Adrenal gland (tissue), 12 donors: ENCODE measurements around the gene APH1B. TPM values are rescaled to one million over a fixed set of nuclear protein-coding genes. Genes with fewer than 3 reads are reported as not detected.

Experiments used
- DNase-seq, 7 donors: peaks; one replicate each; pipeline ENCODE4 v3.0.0-alpha.2; 2019 to 2020
- H3K27ac ChIP-seq, 5 donors: fragments of 200-600 bp; sonication (generic) in 4 of 5; 1 replicate in 3 of 5; 2 replicates in 2 of 5; pipeline versions ENCODE4 v1.5.1 to v1.8.0; 2016 to 2020; ENCODE audit warnings: mild to moderate bottlenecking in 1 of 5
- H3K27me3 ChIP-seq: fragments of 200-600 bp; 2 replicates; pipeline ENCODE4 v1.8.0; 2021
- H3K36me3 ChIP-seq, 2 donors: fragments of 200-600 bp; replicated peaks in 1 of 2; 1 replicate in 1 of 2; 2 replicates in 1 of 2; pipeline versions ENCODE4 v1.5.1 to v1.8.0; 2018 to 2022
- H3K4me1 ChIP-seq, 2 donors: fragments of 200-600 bp; replicated peaks in 1 of 2; 1 replicate in 1 of 2; 2 replicates in 1 of 2; pipeline versions ENCODE4 v1.5.1 to v1.8.0; 2018 to 2021
- H3K4me3 ChIP-seq, 4 donors: fragments of 200-600 bp; sonication (generic) in 3 of 4; one replicate each; pipeline ENCODE4 v1.5.1; 2016 to 2018
- H3K9me3 ChIP-seq, 3 donors: fragments of 200-600 bp; sonication (generic) in 1 of 3; replicated peaks in 1 of 3; 1 replicate in 2 of 3; 2 replicates in 1 of 3; pipeline versions ENCODE4 v1.5.1 to v1.8.0; 2016 to 2021
- CTCF ChIP-seq, 6 experiments: fragments of 450-650 bp in 4 of 6; fragments of 200-600 bp in 2 of 6; sonication (generic) in 1 of 6; IDR thresholded peaks; 1 replicate in 5 of 6; 2 replicates in 1 of 6; pipeline versions ENCODE4 v1.5.1 to v1.8.0; 2016 to 2021; ENCODE audit warnings: antibody characterized with exemption in 6 of 6, mild to moderate bottlenecking in 2 of 6, moderate library complexity in 1 of 6
- POLR2A ChIP-seq, 2 donors: fragments of 450-650 bp; IDR thresholded peaks; one replicate each; pipeline ENCODE4 v1.6.1; 2017; ENCODE audit warnings: antibody characterized with exemption in 2 of 2, mild to moderate bottlenecking in 2 of 2, moderate library complexity in 1 of 2
- WGBS, 4 donors: extraction: QIAGEN DNeasy Blood & Tissue Kit in 2 of 4; methylation state at CpG; one replicate each; pipeline versions ENCODE4 v1.1.5 to v1.1.7; 2013 to 2017; 5-methylcytosine and 5-hydroxymethylcytosine counted together
- intact Hi-C, 2 donors: fragments of 100-400 bp; cut with DNase I; formaldehyde crosslinking; loops; one replicate each; pipeline versions ENCODE4 v1.14.1 to v1.15.0; 2022 to 2023
- polyA plus RNA-seq, 3 donors: library from polyadenylated mRNA; stranded (reverse); fragments of 200-250 nt in 2 of 3; fragments of 350-450 nt in 1 of 3; fragmentation: Illumina TruSeq in 1 of 3; extraction: RNeasy Lipid Tissue Mini Kit (QIAGEN cat#74804) in 1 of 3; gene quantifications; one replicate each; pipeline ENCODE4 v1.2.3, GENCODE V29; 2013 to 2014
- total RNA-seq, 9 donors: library from RNA; depleted of rRNA in 4 of 9; stranded (reverse); fragments of >200 nt in 4 of 9; fragments of 120-200 nt in 1 of 9; fragmentation: NEBNext Ultra II Directional in 1 of 9; extraction: Animal tissue kit (Norgen Biotek cat#: 25700) in 1 of 9; gene quantifications; one replicate each; pipeline versions ENCODE4 v1.1.0 to v1.2.4, GENCODE V29; 2013 to 2023
- donor health status: healthy with polysubstance abuse.
- donor health status: Bipolar disorder and iron deficiency.
- donor health status: DM: yes; HTN: yes; CAD: no.
- donor health status: DM: no; HTN: no; CAD: no.
- donor health status: DM: no; HTN: no; CAD: no.
- donor health status: DM: yes; HTN: yes; CAD: no.

APH1B gene
- total and polyA plus RNA-seq, 12 donors: 8.3 to 50.3 (median 23.1) TPM

- H3K36me3 ChIP-seq: no peaks in the 10 kb centered on the region
- no peak for TF ChIP-seq POLR2A (IDR thresholded peaks at IDR 0.05)
- TF ChIP-seq CTCF (IDR thresholded peaks at IDR 0.05): no peak
- peaks cover 11 to 33% of the 10 kb centered on the region in 2 donors for H3K4me1 ChIP-seq
- H3K27me3 ChIP-seq: no peaks in the 10 kb centered on the region
- H3K27ac ChIP-seq: no peak overlapping the region
- 92 to 96% (median 94%) methylated on average over 3 of the region's 3 CpGs for WGBS, 4 donors
- H3K9me3 ChIP-seq: no peaks in the 10 kb centered on the region
- no peak overlapping the region for H3K4me3 ChIP-seq
- intact Hi-C loops: no loop called here
- no peak for DNase-seq
Observed at GRCh38 chr15:63240109-63240508, 37.3 kb upstream of the APH1B start.

GRCh38 chr15:63241316-63241715, 36.1 kb upstream of the APH1B start:
- H3K4me1 ChIP-seq: peaks cover 7 to 29% of the 10 kb centered on the region in 2 donors
- intact Hi-C loops: no loop called here
- 87 to 100% (median 96%) methylated on average over 1 of the region's 1 CpG for WGBS, 4 donors

GRCh38 chr15:63243101-63243500, 34.3 kb upstream of the APH1B start:
- no peak for DNase-seq
- peak overlapping the region in 1 of 5 donors; percentile 38 for H3K27ac ChIP-seq
- H3K36me3 ChIP-seq: peaks cover 0 to 4% of the 10 kb centered on the region in 2 donors
- WGBS, 4 donors: 75 to 93% (median 85%) methylated on average over 1 of the region's 1 CpG
- H3K4me1 ChIP-seq: peaks cover 8 to 33% of the 10 kb centered on the region in 2 donors
- TF ChIP-seq CTCF (IDR thresholded peaks at IDR 0.05) (no peak), POLR2A (IDR thresholded peaks at IDR 0.05) (no peak)
- H3K4me3 ChIP-seq: no peak overlapping the region
- no peaks in the 10 kb centered on the region for H3K27me3 ChIP-seq
- intact Hi-C loops: no loop called here
- no peaks in the 10 kb centered on the region for H3K9me3 ChIP-seq

More at GRCh38 chr15:63241316-63241715, 36.1 kb upstream of the APH1B start:
- Histone ChIP-seq H3K4me3 (no peak overlapping the region), H3K36me3 (peaks cover 0 to 4% of the 10 kb centered on the region in 2 donors), H3K27me3 (no peaks in the 10 kb centered on the region), H3K27ac (no peak overlapping the region), H3K9me3 (no peaks in the 10 kb centered on the region)
- no peak for DNase-seq
- TF ChIP-seq CTCF (IDR thresholded peaks at IDR 0.05): no peak
- no peak for TF ChIP-seq POLR2A (IDR thresholded peaks at IDR 0.05)

DNA sequence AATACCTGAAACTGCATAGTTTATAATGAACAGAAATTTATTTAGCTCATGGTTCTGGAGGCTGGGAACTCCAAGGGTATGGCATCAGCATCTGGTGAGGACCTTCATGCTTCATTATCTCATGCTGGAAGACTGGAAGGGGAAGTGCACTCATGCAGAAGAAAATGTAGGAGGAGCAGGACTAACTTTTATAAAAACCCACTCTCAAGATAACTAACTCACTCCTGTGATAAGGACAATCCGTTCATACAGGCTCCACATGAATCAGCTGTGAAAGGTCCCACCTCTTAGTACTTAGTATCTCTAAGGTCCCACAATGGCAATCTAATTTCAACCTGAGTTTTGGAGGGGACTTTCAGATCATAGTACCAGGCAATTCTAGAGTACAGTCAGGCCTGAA, 33.6 kb upstream of the APH1B start:
- H3K27ac ChIP-seq: peak overlapping the region in 1 of 5 donors; percentile 38
- intact Hi-C loops: no loop called here
- TF ChIP-seq POLR2A (IDR thresholded peaks at IDR 0.05) (no peak), CTCF (IDR thresholded peaks at IDR 0.05) (no peak)
- peaks cover 4 to 30% of the 10 kb centered on the region in 2 donors for H3K4me1 ChIP-seq
- no peak overlapping the region for H3K4me3 ChIP-seq
- WGBS, 4 donors: 65 to 77% (median 75%) methylated on average over 1 of the region's 1 CpG
- peaks cover 0 to 4% of the 10 kb centered on the region in 2 donors for H3K36me3 ChIP-seq
- H3K9me3 ChIP-seq: no peaks in the 10 kb centered on the region
- no peaks in the 10 kb centered on the region for H3K27me3 ChIP-seq
- DNase-seq: no peak
